GM23338 (cell line): ENCODE measurements around the gene BMPER. TPM values are rescaled to one million over a fixed set of nuclear protein-coding genes. Genes with fewer than 3 reads are reported as not detected.

Source experiments
- ATAC-seq: fragments of 200-7000 bp; cut with Tn5 transposase; 3 replicates; pipeline ENCODE4 v1.9.1; 2020
- DNase-seq: peaks from one replicate; pipeline ENCODE4 v3.0.0-alpha.2; 2015; ENCODE audit warnings: low spot score
- H2AFZ ChIP-seq: fragments of 200-600 bp; sonication (generic); 2 replicates; pipeline ENCODE4 v1.8.0; 2016; ENCODE audit warnings: antibody characterized with exemption, mild to moderate bottlenecking, moderate library complexity
- H3F3A ChIP-seq: fragments of 200-600 bp; sonication (generic); replicated peaks from 2 replicates; pipeline ENCODE4 v1.8.0; 2017; ENCODE audit warnings: antibody characterized with exemption, mixed run types, low read depth
- H3K27ac ChIP-seq: fragments of 200-600 bp; sonication (generic); 2 replicates; pipeline ENCODE4 v1.6.1; 2016; ENCODE audit warnings: low read depth
- H3K27me3 ChIP-seq: fragments of 200-600 bp; sonication (generic); 2 replicates; pipeline ENCODE4 v1.8.0; 2016; ENCODE audit warnings: mild to moderate bottlenecking, mixed run types, moderate library complexity; ENCODE audit not compliant: insufficient read depth
- H3K36me3 ChIP-seq: fragments of 200-600 bp; sonication (generic); 2 replicates; pipeline ENCODE4 v1.8.0; 2016; ENCODE audit warnings: mild to moderate bottlenecking; ENCODE audit not compliant: insufficient read depth
- H3K4me1 ChIP-seq: fragments of 200-600 bp; sonication (generic); 2 replicates; pipeline ENCODE4 v1.8.0; 2016; ENCODE audit warnings: mild to moderate bottlenecking, moderate library complexity; ENCODE audit not compliant: insufficient read depth
- H3K4me2 ChIP-seq: fragments of 200-600 bp; sonication (generic); 2 replicates; pipeline ENCODE4 v1.7.1; 2017; ENCODE audit warnings: mixed run types
- H3K4me3 ChIP-seq: fragments of 200-600 bp; sonication (generic); 2 replicates; pipeline ENCODE4 v1.6.1; 2016; ENCODE audit warnings: mixed run types
- H3K79me2 ChIP-seq: fragments of 200-600 bp; sonication (generic); replicated peaks from 2 replicates; pipeline ENCODE4 v1.8.0; 2017; ENCODE audit warnings: mild to moderate bottlenecking; ENCODE audit not compliant: insufficient read depth
- H3K9me2 ChIP-seq: fragments of 200-600 bp; sonication (generic); 2 replicates; pipeline ENCODE4 v1.8.0; 2017; ENCODE audit not compliant: insufficient read depth
- H4K20me1 ChIP-seq: fragments of 200-600 bp; sonication (generic); replicated peaks from 2 replicates; pipeline ENCODE4 v1.8.0; 2017; ENCODE audit warnings: mild to moderate bottlenecking; ENCODE audit not compliant: insufficient read depth
- H3K27ac Mint-ChIP-seq: 2 replicates; pipeline ENCODE4 v1.8.0; 2020; ENCODE audit warnings: inconsistent platforms, mild to moderate bottlenecking, moderate library complexity, mixed read lengths
- H3K27me3 Mint-ChIP-seq: 3 replicates; pipeline ENCODE4 v1.8.0; 2022; ENCODE audit warnings: low read depth, mild to moderate bottlenecking, moderate library complexity, mixed read lengths, inconsistent platforms; ENCODE audit not compliant: insufficient read depth, poor library complexity
- H3K36me3 Mint-ChIP-seq: 3 replicates; pipeline ENCODE4 v1.8.0; 2021; ENCODE audit warnings: low read depth, mild to moderate bottlenecking, inconsistent platforms, moderate library complexity, mixed read lengths
- H3K4me1 Mint-ChIP-seq: 3 replicates; pipeline ENCODE4 v1.8.0; 2020; ENCODE audit warnings: mild to moderate bottlenecking, inconsistent platforms, mixed read lengths
- H3K4me3 Mint-ChIP-seq: 3 replicates; pipeline ENCODE4 v1.8.0; 2021; ENCODE audit warnings: moderate library complexity, mild to moderate bottlenecking, inconsistent platforms, mixed read lengths
- H3K9me3 Mint-ChIP-seq: 3 replicates; pipeline ENCODE4 v1.8.0; 2020; ENCODE audit warnings: moderate library complexity, mild to moderate bottlenecking, inconsistent platforms, mixed read lengths
- CREB1 ChIP-seq: fragments of 250-450 bp; sonication (Bioruptor Pico); IDR thresholded peaks from 2 replicates; pipeline ENCODE4 v1.5.0; 2020; ENCODE audit warnings: low read depth, mild to moderate bottlenecking, moderate library complexity
- EZH2 ChIP-seq: fragments of 200-600 bp; sonication (generic); IDR thresholded peaks from one replicate; pipeline ENCODE4 v1.8.0; 2017; ENCODE audit warnings: antibody characterized with exemption, mild to moderate bottlenecking, low read depth; ENCODE audit not compliant: unreplicated experiment
- EZH2phosphoT487 ChIP-seq: fragments of 200-600 bp; sonication (generic); IDR thresholded peaks from one replicate; pipeline ENCODE4 v1.8.1; 2018; ENCODE audit warnings: antibody characterized with exemption; ENCODE audit not compliant: unreplicated experiment
- JUNB ChIP-seq: IDR thresholded peaks from one replicate; pipeline ENCODE4 v1.6.1; 2016; ENCODE audit warnings: antibody characterized with exemption; ENCODE audit not compliant: unreplicated experiment
- NANOG ChIP-seq: IDR thresholded peaks from 2 replicates; pipeline ENCODE4 v1.6.1; 2016; ENCODE audit warnings: antibody characterized with exemption, borderline replicate concordance
- POLR2AphosphoS5 ChIP-seq: IDR thresholded peaks from 2 replicates; pipeline ENCODE4 v1.6.1; 2016; ENCODE audit warnings: antibody characterized with exemption, low read depth
- STAT1 ChIP-seq: IDR thresholded peaks from one replicate; pipeline ENCODE4 v1.6.1; 2016; ENCODE audit warnings: antibody characterized with exemption; ENCODE audit not compliant: unreplicated experiment
- ZNF114 ChIP-seq: fragments of 250-450 bp; sonication (Bioruptor Pico); IDR thresholded peaks from 2 replicates; pipeline ENCODE4 v1.5.0; 2020; ENCODE audit warnings: mild to moderate bottlenecking, moderate library complexity
- ZNF331 ChIP-seq: fragments of 250-450 bp; sonication (Bioruptor Pico); IDR thresholded peaks from 2 replicates; pipeline ENCODE4 v1.5.0; 2020; ENCODE audit warnings: low read depth, mild to moderate bottlenecking, moderate library complexity
- ZNF462 ChIP-seq: fragments of 250-450 bp; sonication (Bioruptor Pico); IDR thresholded peaks from 2 replicates; pipeline ENCODE4 v1.5.0; 2020; ENCODE audit warnings: mild to moderate bottlenecking, moderate library complexity
- polyA plus RNA-seq: library from polyadenylated mRNA; unstranded; fragments of >200 nt; fragmentation: Nextera tagmentation; extraction: Ambion mirVana; gene quantifications from 2 replicates; pipeline ENCODE4 v1.2.1, GENCODE V29; 2016
- total RNA-seq: library from RNA; depleted of rRNA; stranded (reverse); fragments of >200 nt; shearing (Covaris generic); gene quantifications from 2 replicates; pipeline ENCODE4 v1.2.3, GENCODE V29; 2014

The BMPER gene
- total and polyA plus RNA-seq, 2 experiments from 2014 or later, result 0.53 to 1.4 TPM

DNA sequence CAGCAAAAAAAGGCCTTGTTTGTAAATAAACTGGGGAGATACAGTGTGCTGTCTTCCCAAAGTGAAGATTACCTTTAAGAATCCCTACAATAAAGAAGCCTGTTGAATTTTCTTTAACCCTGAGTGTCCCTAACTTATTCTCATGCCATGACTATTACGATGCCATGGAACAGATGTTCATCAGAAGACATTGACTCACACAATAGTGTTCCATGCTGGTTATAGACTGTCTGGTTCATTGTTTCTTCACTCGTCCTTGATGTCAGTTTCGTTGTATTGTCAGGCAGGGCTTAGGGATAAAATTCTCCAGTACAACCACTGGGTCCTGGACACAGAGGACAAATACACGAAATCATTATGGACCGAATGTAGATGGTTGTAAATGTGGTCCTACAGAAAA is 36.2 kb upstream of the BMPER start (continued):
- no peak for TF ChIP-seq ZNF462 (CRISPR knock-in tag)
- TF ChIP-seq POLR2AphosphoS5, result no peak
- no peak for TF ChIP-seq NANOG
- no peak for TF ChIP-seq EZH2phosphoT487
- TF ChIP-seq ZNF331, result no peak
- no peak for TF ChIP-seq EZH2
- no peak for TF ChIP-seq ZNF114 (CRISPR knock-in tag)
- TF ChIP-seq CREB1 (CRISPR knock-in tag), result no peak
- no peak for TF ChIP-seq STAT1

DNA sequence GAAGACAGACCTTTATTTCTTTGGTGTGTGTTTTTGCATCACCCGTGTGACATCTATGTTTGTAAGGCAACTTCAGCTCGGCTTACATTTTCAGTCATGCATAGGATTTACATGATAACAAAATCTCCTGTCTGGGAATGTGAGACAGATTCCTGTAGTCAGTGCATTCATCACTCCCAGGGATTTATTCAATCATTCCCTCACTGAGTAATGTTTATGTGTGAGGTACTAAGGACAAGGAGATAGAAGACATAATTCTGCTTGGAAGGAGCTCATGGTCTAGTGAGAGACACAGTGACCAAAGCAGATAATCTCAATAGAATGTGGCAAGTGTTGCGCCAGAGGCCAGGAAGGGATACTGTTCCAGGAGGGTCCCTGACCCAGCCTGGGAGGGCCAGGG is 35.2 kb upstream of the BMPER start:
- Histone ChIP-seq H3K27me3 (no peaks in the 10 kb centered on the region), H3F3A (no peaks in the 10 kb centered on the region), H3K4me3 (no peak overlapping the region), H3K9me2 (no peaks in the 10 kb centered on the region), H3K4me1 (peaks cover 18% of the 10 kb centered on the region), H3K36me3 (no peaks in the 10 kb centered on the region), H4K20me1 (no peaks in the 10 kb centered on the region), H2AFZ (no peak overlapping the region), H3K79me2 (no peaks in the 10 kb centered on the region), H3K27ac (no peak overlapping the region), H3K4me2 (peak overlapping the region; percentile 22; the same call in 1 of the 2 replicates)
- Mint-ChIP-seq H3K27me3 (no peaks in the 10 kb centered on the region), H3K9me3 (peaks cover 5% of the 10 kb centered on the region; the same call in 1 of the 3 replicates), H3K4me3 (no peak overlapping the region), H3K36me3 (no peaks in the 10 kb centered on the region; the same call in 2 of the 3 replicates), H3K27ac (no peak overlapping the region), H3K4me1 (peaks cover 23% of the 10 kb centered on the region)
- ATAC-seq (no peak), DNase-seq (no peak)
- TF ChIP-seq JUNB (no peak), ZNF462 (CRISPR knock-in tag) (no peak)
